ENCODE results near the gene MRPS22.
"Not testable (repeated sequence)": the region's sequence is repeated elsewhere in the genome, so short reads cannot be mapped to it uniquely, and the experiment has no call there.

Gene MRPS22

DNA sequence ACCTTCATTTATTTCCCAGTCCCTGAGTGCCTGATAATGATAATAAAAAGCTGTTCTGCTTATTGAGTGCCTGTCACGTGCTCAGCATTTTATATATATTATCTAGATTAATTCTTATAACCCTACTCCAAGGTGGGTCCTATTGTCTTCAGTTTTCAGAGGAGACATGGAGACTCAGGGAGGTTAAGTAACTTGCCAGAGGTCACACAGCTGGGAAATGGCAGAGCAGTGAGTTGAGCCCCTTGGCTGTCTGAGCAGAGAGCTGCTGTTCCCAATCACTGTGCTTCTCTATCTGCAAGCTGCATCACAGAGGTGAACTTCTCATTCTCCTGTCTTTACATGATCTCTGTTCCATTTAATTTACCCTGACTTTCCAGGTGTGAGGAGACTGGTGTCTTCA is 32.3 kb upstream of the MRPS22 start:
- no peak for DNase-seq (ENCODE audit: low read depth in 2 of 2)

GRCh38 chr3:139312416-139312815 is 31.4 kb upstream of the MRPS22 start:
- no peak for DNase-seq (ENCODE audit: low read depth in 2 of 2)

GRCh38 chr3:139312959-139313358 is 30.9 kb upstream of the MRPS22 start:
- DNase-seq (ENCODE audit: low read depth in 2 of 2): no peak

DNA sequence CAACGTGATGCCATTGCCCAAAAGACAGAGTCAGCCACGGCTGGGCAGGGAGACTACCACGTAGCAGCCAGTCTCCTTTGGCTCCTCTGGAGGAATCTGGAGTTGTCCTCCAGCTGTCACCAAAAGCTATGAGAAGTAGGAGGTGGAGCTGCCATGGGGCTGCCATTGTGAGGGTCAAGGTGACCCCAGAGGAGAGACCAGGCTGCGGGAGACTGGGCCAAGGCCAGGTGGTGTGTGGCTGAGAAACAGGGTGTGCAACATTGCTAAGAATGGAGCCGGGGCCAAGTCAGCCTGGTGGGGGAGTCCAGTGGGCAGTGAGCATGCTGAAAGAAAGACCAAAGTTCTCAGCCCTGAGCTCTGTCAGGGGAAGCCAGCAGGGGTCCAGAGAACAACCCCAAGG is 29.9 kb upstream of the MRPS22 start:
- no peak for DNase-seq (ENCODE audit: low read depth in 2 of 2)

DNA sequence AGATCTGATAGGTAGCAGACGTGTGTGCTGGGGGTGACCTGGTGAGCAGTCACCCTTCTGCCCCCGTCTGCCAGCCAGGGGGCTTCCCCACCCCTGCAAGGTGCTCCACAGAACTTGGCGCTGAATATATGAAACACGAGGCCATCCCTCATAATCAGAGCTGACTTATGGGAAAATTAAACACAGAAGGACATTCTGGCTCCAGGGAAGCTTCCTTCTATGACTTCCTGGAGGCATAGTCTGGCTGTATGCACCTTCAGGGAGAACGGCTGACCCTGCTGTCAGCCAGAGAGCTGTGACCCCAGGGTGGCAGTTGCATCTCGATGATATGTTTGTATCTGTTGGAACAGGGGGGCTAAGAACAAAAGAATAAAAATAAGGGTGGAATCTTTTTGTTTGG is 26.6 kb upstream of the MRPS22 start:
- no peak for DNase-seq (ENCODE audit: low read depth in 2 of 2)

- no peak for DNase-seq (ENCODE audit: low read depth in 2 of 2)
Measured at GRCh38 chr3:139317660-139318430, 26.0 kb upstream of the MRPS22 start.

- DNase-seq (ENCODE audit: low read depth in 2 of 2): no peak
Measured at GRCh38 chr3:139318431-139318816, 25.4 kb upstream of the MRPS22 start.

DNA sequence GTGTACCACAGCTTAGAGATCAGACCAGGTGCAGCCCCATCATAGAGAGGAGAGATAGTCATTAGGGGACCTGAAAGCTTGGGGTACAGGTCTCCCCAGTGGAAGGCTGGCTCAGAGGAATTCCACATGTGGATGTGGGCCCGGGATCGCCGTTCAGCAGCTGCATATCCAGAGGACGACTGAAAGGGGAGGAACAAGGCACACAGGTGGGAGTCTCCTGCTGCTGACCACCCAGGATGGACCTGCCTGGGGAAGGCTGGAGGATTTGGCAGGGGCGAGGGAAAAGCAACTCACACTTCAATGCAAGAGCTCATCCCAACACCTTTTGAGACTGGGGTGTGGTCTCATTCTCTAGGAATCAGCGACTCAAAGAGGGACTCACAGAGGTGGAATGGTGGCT is 25.0 kb upstream of the MRPS22 start:
- DNase-seq (ENCODE audit: low read depth in 2 of 2): no peak

DNA sequence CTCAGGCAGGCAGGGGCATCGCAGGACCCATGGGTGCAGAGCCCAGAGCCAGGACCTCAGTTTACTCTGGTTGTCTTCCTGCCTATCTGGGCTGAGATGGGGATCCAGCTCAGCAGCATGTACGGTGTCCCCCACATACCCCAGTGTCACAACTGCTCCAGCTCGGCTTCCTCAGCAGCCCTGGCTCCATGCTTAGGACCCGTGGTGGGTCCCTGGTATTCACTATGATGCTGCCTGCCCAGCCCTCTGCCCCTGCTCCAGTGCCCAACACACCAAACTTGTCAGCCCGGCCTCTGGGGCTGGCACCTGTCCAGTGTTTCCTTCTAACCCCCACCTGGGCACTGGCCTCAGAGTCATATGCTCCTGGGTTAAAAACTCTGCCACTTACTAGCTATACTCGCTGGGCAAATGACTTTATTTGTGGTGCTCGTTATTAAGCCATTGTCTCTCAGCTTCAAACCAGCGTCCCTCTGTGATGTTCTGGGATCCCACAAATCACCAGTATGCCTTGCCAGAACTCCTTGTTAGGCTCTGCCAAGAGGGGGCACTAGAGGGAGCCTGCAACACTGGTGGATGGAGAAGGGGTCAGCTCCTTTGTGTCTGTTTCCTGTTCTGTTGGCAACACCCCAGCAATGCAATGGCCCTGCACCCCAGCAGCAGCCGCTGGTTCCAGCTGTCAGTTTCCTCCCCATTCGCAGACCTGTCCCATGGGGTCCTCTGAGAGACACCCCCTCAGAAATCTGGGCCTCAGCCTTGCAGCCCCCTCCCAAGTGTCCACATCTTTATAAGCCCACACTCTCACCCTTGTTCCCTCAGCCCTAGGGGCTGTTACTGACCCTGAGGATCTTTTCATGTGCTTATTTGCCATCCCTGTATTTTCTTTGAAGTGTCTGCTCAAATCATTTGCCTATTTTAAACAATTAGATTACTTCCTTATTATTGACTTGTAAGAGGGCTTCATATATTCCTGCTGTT is 24.1 kb upstream of the MRPS22 start:
- DNase-seq (ENCODE audit: low read depth in 2 of 2): no peak

DNA sequence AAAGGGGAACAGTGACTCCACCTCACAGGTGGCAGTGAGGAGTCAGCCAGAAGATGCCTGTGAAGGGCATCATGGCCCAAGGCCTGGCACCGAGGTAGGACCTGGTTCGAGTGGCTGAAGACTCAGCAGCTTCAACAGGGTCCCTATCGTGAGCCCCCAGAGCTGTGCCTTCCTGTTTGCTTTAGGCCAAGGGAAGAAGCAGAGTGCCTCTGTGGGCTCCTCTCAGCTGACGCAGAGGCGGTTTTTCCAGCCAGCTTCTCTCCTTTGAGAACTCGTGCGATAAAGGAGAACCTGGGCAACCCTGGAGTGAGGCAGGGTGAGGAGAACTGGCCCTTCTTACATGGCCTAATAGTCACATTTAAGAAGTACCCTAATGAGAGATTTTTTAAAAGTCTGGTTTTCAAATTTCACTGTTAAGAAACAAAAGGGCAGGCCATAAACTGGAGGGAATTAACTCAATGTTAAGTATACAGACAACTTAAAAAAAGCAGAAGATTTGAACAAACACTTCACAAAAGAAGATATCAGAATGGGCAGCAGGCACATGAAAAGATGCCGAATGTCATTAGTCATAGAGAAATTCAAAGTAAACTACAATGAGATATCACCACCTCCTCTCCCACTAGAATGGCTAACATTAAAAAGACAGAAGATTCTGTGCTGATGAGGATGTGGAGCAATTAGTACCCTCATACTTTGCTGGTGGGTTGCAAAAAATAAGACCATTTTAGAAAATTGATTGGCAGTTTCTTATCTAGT is 23.1 kb upstream of the MRPS22 start:
- DNase-seq (ENCODE audit: low read depth in 2 of 2): no peak

DNA sequence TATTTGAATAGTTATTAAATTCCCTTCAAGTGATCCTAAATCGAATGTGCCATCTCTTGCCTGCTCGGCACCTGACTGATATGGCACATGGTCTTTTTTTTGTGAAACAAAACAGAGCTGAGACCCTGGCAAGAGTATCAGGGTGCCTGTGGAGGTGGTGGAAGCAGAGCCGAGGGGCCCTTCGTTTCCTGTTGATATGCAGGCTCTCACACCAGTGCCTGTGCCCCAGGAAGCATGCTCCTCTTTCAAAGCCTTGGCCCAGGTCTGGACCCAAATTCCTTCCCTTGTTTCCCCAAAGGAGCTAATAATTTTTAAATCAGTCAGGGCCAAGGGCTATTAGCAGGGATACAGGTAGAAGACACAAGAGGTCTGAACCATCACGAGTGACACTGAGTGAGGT is 21.5 kb upstream of the MRPS22 start:
- DNase-seq (ENCODE audit: low read depth in 2 of 2): no peak

DNA sequence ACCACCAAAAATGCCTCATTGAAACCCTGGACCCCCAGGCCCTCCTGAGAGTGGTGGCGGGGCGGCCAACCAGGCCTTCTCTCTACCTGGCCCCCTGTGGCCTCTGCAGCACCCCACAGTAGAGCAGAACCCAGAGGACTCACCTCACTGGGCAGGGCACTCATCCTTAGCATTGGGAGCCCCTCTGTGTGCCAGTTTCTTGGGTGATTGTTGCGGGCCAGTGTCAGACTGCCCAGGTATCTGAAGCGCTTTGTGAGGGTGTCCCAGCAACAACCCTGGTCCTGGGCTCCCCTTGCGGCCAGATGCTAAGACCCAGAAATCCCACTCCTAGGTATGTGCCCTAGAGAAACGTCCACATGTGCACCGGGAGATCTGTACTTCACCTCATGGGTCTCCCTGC is 20.7 kb upstream of the MRPS22 start:
- no peak for DNase-seq (ENCODE audit: low read depth in 2 of 2)

GRCh38 chr3:139324456-139324855 is 19.4 kb upstream of the MRPS22 start:
- no peak for DNase-seq (ENCODE audit: low read depth in 2 of 2)

DNA sequence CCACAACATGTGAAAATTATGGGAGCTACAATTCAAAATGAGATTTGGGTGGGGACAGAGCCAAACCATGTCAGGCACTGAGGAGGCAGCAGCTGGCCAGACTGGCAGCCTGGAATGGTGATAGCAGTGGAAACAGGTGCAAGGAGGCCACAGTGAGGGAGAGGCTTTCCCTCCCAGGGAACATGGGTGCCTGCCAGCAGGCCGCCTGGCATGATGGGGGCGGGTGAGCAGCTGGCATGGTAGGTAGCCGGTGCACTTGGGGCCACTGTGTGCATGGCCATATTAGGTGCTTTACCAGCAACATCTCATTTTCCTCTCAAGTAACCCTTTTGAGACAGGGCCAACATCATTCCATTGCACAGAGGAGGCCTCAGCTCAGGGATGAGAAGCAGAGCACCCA is 18.3 kb upstream of the MRPS22 start:
- no peak for DNase-seq (ENCODE audit: low read depth in 2 of 2)

DNA sequence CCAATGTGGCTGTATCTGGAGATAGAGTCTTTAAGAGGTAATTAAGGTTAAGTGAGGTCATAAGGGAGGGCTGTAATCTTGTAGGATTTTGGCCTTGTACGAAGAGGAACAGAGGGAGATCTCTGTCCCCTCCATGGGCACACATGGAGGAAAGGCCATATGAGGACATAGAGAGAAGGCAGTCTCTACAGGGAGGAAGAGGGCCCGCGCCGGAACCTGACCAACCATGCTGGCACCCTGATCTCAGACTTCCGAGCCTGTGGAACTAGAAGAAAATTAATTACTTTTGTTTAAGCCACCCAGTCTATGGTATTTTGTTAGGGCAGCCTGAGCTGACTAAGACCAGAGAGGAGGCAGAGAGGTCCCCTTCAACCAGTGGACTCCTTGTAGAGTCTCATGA is 17.7 kb upstream of the MRPS22 start:
- DNase-seq (ENCODE audit: low read depth in 2 of 2): no peak

GRCh38 chr3:139326707-139327106 is 17.1 kb upstream of the MRPS22 start:
- no peak for DNase-seq (ENCODE audit: low read depth in 2 of 2)

DNA sequence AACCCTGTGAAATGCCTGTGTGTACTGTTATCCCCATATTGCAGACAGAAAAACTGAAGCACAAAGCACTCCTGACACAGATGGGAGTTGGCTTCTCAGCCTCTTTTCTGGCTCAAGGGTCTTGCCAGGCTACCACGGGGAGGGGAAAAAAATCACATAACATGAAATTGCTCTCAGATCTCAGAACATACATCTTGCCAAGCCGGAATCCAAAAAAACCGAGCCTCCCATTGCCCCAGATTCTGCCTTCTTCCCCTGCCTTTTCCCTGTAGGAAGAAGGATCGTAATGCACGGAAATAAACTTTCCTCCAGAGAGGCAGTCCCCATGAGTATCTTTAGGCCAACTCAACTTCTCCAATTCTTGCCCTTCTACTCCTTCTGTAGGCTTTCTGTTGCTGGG is 16.6 kb upstream of the MRPS22 start:
- DNase-seq (ENCODE audit: low read depth in 2 of 2): no peak

- no peak for DNase-seq (ENCODE audit: low read depth in 2 of 2)
Measured at GRCh38 chr3:139327861-139328260, 16.0 kb upstream of the MRPS22 start.

DNA sequence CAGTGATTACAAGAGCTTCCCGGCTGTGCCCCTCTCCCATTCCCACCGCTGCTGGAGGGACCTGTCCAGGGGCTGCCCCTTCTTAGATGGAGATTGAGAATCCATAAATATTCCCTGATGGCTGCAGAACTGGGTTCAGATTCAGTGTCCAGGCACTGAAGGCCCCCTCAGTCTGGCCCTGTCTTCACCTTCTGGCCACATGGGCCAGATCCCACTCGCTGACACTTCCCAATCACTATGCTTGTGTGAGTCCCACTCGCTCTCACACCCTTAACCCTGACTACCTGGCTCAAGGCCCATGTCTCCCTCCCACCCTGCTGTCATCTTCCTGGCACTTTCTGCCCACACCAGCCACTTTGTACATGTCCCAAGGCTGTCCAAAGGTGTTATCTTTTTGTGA is 15.5 kb upstream of the MRPS22 start:
- no peak for DNase-seq (ENCODE audit: low read depth in 2 of 2)

GRCh38 chr3:139329364-139329850 is 14.4 kb upstream of the MRPS22 start:
- peak; percentile 87 to 88 for DNase-seq (ENCODE audit: low read depth in 2 of 2)

GRCh38 chr3:139332092-139332491 is 11.7 kb upstream of the MRPS22 start:
- DNase-seq (ENCODE audit: low read depth in 2 of 2): no peak

- not testable (repeated sequence) for DNase-seq (ENCODE audit: low read depth in 2 of 2)
Measured at GRCh38 chr3:139334675-139335074, 9.1 kb upstream of the MRPS22 start.

Data from activated CD4-positive, alpha-beta T cell treated with anti-CD3 and anti-CD28 coated beads for 24 hours (primary cell).